ENCODE results near the gene HOXA11.

Gene HOXA11

GRCh38 chr7:27172823-27173510 lies 12.1 kb downstream of the HOXA11 start:
- TF ChIP-seq ZFX (IDR thresholded peaks at IDR 0.05; ENCODE audit: borderline replicate concordance), result no peak
- no peak for TF ChIP-seq CTCF (IDR thresholded peaks at IDR 0.05)
- peak overlapping the region; percentile 81 for H3K27ac ChIP-seq

GRCh38 chr7:27172315-27172774 lies 12.7 kb downstream of the HOXA11 start:
- H3K27ac ChIP-seq, result peak overlapping the region; percentile 81
- TF ChIP-seq ZFX (IDR thresholded peaks at IDR 0.05; ENCODE audit: borderline replicate concordance) (no peak), CTCF (IDR thresholded peaks at IDR 0.05) (no peak)

- H3K27ac ChIP-seq, result peak overlapping the region; percentile 81
- TF ChIP-seq ZFX (IDR thresholded peaks at IDR 0.05; ENCODE audit: borderline replicate concordance) (no peak), CTCF (IDR thresholded peaks at IDR 0.05) (peak; percentile 77)
Measured at GRCh38 chr7:27171637-27172314, 13.3 kb downstream of the HOXA11 start.

GRCh38 chr7:27171325-27171636 lies 13.8 kb downstream of the HOXA11 start:
- peak overlapping the region; percentile 81; the same call in 1 of the 2 replicates for H3K27ac ChIP-seq
- no peak for TF ChIP-seq CTCF (IDR thresholded peaks at IDR 0.05)
- no peak for TF ChIP-seq ZFX (IDR thresholded peaks at IDR 0.05; ENCODE audit: borderline replicate concordance)

GRCh38 chr7:27170426-27171324 lies 14.4 kb downstream of the HOXA11 start:
- TF ChIP-seq CTCF (IDR thresholded peaks at IDR 0.05), result no peak
- TF ChIP-seq ZFX (IDR thresholded peaks at IDR 0.05; ENCODE audit: borderline replicate concordance), result no peak

GRCh38 chr7:27169658-27170425 lies 15.2 kb downstream of the HOXA11 start:
- peak overlapping the region; percentile 48 for H3K27ac ChIP-seq
- TF ChIP-seq ZFX (IDR thresholded peaks at IDR 0.05; ENCODE audit: borderline replicate concordance) (no peak), CTCF (IDR thresholded peaks at IDR 0.05) (0 out of 2 replicates have a peak, but pooled peaks have one; percentile 13)

More at GRCh38 chr7:27170426-27171324, 14.4 kb downstream of the HOXA11 start:
- 0 out of 2 replicates have a peak overlapping the region, but pooled peaks have one; percentile 81 for H3K27ac ChIP-seq
